Uterus (tissue), 4 donors: Measurements from ENCODE around the gene UCK2. TPM values are rescaled to one million over a fixed set of nuclear protein-coding genes. Genes with fewer than 3 reads are reported as not detected.

Experiments
- DNase-seq, 2 donors: peaks; one replicate each; pipeline ENCODE4 v3.0.0-alpha.2; 2019 to 2020
- H3K27ac ChIP-seq, 2 donors: fragments of 200-600 bp; sonication (generic); 1 replicate in 1 of 2; 2 replicates in 1 of 2; pipeline ENCODE4 v1.5.1; 2016 to 2018
- H3K27me3 ChIP-seq, 2 donors: fragments of 200-600 bp; sonication (generic); one replicate each; pipeline ENCODE4 v1.5.1; 2018 to 2019; ENCODE audit warnings: control low read depth in 1 of 2
- H3K36me3 ChIP-seq, 2 donors: fragments of 200-600 bp; sonication (generic); one replicate each; pipeline ENCODE4 v1.5.1; 2019; ENCODE audit warnings: control low read depth in 1 of 2
- H3K4me1 ChIP-seq, 2 donors: fragments of 200-600 bp; sonication (generic); one replicate each; pipeline ENCODE4 v1.5.1; 2018 to 2019; ENCODE audit warnings: control low read depth in 1 of 2
- H3K4me3 ChIP-seq, 2 donors: fragments of 200-600 bp; sonication (generic); 1 replicate in 1 of 2; 2 replicates in 1 of 2; pipeline ENCODE4 v1.5.1; 2018 to 2019; ENCODE audit warnings: mild to moderate bottlenecking in 1 of 2
- H3K9me3 ChIP-seq, 2 donors: fragments of 200-600 bp; sonication (generic); one replicate each; pipeline ENCODE4 v1.5.1; 2019; ENCODE audit warnings: control low read depth in 1 of 2
- CTCF ChIP-seq, 4 experiments: fragments of 200-600 bp in 2 of 4; fragments of 450-650 bp in 2 of 4; sonication (generic) in 2 of 4; IDR thresholded peaks; one replicate each; pipeline ENCODE4 v1.5.1; 2016 to 2019; ENCODE audit warnings: antibody characterized with exemption in 4 of 4, mild to moderate bottlenecking in 2 of 4, moderate library complexity in 1 of 4
- POLR2A ChIP-seq, 2 donors: fragments of 450-650 bp; IDR thresholded peaks; one replicate each; pipeline ENCODE4 v1.6.1; 2016; ENCODE audit warnings: antibody characterized with exemption in 2 of 2, mild to moderate bottlenecking in 1 of 2, moderate library complexity in 1 of 2
- intact Hi-C: fragments of 100-400 bp; cut with DNase I; formaldehyde crosslinking; loops from one replicate; pipeline ENCODE4 v1.15.1; 2023; ENCODE audit warnings: low total_unique reads
- total RNA-seq, 4 donors: library from RNA; depleted of rRNA in 3 of 4; stranded (reverse); fragments of >200 nt in 3 of 4; gene quantifications; one replicate each; pipeline versions ENCODE4 v1.1.0 to v1.2.4, GENCODE V29; 2014 to 2023
- donor health status: DM: yes; HTN: yes; CAD: no.

The UCK2 gene
- total RNA-seq, 4 donors from 2014 or later: 3.5 to 34.1 (median 25.7) TPM

DNA sequence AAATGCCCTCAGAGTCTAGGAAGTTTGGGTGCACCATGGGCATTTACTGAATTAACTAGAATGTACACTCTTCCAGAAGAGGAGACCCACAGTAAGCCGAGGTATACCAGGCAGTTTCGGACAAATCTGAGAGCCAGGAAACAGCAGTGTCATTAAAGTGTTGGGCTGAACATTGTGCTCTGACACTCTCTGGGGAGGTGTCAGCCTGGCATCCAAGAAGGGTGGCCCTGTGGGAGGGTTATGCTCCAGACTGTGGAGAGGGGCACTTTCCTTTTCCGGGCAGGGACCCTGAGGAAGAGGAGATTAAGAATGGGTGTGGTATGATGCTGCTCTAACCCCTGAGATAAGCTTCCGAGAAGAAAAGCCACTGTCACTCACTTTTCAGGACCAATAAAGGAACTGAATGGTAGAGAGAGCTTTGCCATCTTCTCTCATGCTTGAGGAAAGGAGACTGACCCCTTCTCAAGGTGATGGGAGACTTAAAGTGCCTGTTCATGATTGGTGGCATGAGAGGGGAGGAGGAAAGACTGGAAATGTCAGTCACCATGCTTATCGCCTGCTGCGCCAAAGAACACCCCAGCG, 98.2 kb downstream of the UCK2 start:
- TF ChIP-seq CTCF (IDR thresholded peaks at IDR 0.05) (no peak), POLR2A (IDR thresholded peaks at IDR 0.05) (no peak)
- no peak overlapping the region for H3K27ac ChIP-seq
- no peak overlapping the region for H3K4me3 ChIP-seq
- peaks cover 0 to 4% of the 10 kb centered on the region in 2 donors for H3K4me1 ChIP-seq
- no peak for DNase-seq
- no peaks in the 10 kb centered on the region for H3K27me3 ChIP-seq
- no peaks in the 10 kb centered on the region for H3K36me3 ChIP-seq
- intact Hi-C loops: loop anchor here (10.0 kb wide), 1 partner anchor 239 kb away; the partner anchor contains the start of gene FAM78B
- H3K9me3 ChIP-seq: no peaks in the 10 kb centered on the region

GRCh38 chr1:165927169-165927568, 99.8 kb downstream of the UCK2 start:
- no peak overlapping the region for H3K27ac ChIP-seq
- no peak overlapping the region for H3K4me3 ChIP-seq
- no peak for DNase-seq
- no peaks in the 10 kb centered on the region for H3K9me3 ChIP-seq
- no peaks in the 10 kb centered on the region for H3K36me3 ChIP-seq
- TF ChIP-seq CTCF (IDR thresholded peaks at IDR 0.05): no peak
- no peak for TF ChIP-seq POLR2A (IDR thresholded peaks at IDR 0.05)
- H3K4me1 ChIP-seq: peaks cover 0 to 4% of the 10 kb centered on the region in 2 donors
- no peaks in the 10 kb centered on the region for H3K27me3 ChIP-seq
- intact Hi-C loops: loop anchor here (10.0 kb wide), 1 partner anchor 238 kb away; the partner anchor contains the start of gene FAM78B

- Histone ChIP-seq H3K36me3 (no peaks in the 10 kb centered on the region), H3K9me3 (no peaks in the 10 kb centered on the region), H3K4me1 (peaks cover 0 to 4% of the 10 kb centered on the region in 2 donors), H3K4me3 (no peak overlapping the region), H3K27ac (no peak overlapping the region), H3K27me3 (no peaks in the 10 kb centered on the region)
- intact Hi-C loops: loop anchor here (10.0 kb wide), 1 partner anchor 237 kb away; the partner anchor contains the start of gene FAM78B
- peak in 1 of 2 donors; percentile 36 for DNase-seq
- TF ChIP-seq POLR2A (IDR thresholded peaks at IDR 0.05) (no peak), CTCF (IDR thresholded peaks at IDR 0.05) (peak; percentile 54 to 67 (median 60))
Measured at GRCh38 chr1:165928075-165928731, 100.8 kb downstream of the UCK2 start.

- Histone ChIP-seq H3K36me3 (no peaks in the 10 kb centered on the region), H3K4me3 (no peak overlapping the region), H3K27me3 (no peaks in the 10 kb centered on the region), H3K4me1 (peaks cover 0 to 4% of the 10 kb centered on the region in 2 donors), H3K9me3 (no peaks in the 10 kb centered on the region), H3K27ac (no peak overlapping the region)
- no peak for DNase-seq
- intact Hi-C loops: no loop called here
- TF ChIP-seq POLR2A (IDR thresholded peaks at IDR 0.05) (no peak), CTCF (IDR thresholded peaks at IDR 0.05) (no peak)
Measured at GRCh38 chr1:165930961-165931360, 103.5 kb downstream of the UCK2 start.

DNA sequence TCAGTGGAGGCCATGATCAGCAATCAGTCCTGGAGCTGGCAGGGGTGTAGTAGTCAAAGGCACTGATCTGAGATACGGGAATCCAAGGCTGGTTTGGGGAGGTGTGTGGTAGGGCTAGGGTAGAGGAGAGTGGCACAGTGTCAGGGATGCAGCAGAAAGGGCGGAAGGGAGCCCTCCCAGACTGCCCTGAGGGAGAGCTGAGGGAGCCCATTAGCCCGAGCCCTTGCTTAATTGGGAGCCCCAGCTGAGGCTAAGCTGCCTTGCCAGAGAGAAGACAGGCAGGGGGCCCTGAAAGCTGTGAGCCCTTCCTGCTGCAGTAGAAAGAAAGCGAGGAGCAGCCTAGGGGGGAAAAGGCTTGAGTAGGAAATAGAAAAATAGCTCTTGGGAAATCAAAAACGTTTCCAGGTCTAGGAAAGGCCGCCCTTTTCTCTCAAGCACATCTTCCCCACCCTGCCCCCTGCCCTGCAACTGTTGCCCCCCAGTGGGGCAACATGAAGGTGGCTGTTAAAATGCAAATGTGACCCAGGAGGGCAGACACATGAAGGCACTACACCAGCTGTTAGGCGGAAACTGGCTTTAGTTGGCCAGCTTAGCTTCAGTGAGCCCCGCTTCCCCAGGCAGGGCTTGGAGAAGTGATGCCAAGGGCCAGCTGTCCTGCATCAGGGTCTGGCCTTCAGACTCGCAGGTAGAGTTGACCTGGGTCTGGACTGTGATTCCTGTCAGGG, 106.2 kb downstream of the UCK2 start:
- TF ChIP-seq CTCF (IDR thresholded peaks at IDR 0.05): no peak
- TF ChIP-seq POLR2A (IDR thresholded peaks at IDR 0.05): no peak
- intact Hi-C loops: no loop called here
- H3K4me1 ChIP-seq: no peaks in the 10 kb centered on the region
- H3K4me3 ChIP-seq: no peak overlapping the region
- H3K27me3 ChIP-seq: no peaks in the 10 kb centered on the region
- DNase-seq: no peak
- no peaks in the 10 kb centered on the region for H3K9me3 ChIP-seq
- H3K36me3 ChIP-seq: no peaks in the 10 kb centered on the region
- no peak overlapping the region for H3K27ac ChIP-seq
